Ascending aorta (tissue), 2 donors: ENCODE data around the gene RAP1B. TPM values are rescaled to one million over a fixed set of nuclear protein-coding genes. Genes with fewer than 3 reads are reported as not detected.

Experiments used
- DNase-seq, 2 donors: peaks; one replicate each; pipeline ENCODE4 v3.0.0-alpha.2; 2019; ENCODE audit warnings: low spot score in 2 of 2
- H3K27ac ChIP-seq, 2 donors: fragments of 200-600 bp; sonication (generic); one replicate each; pipeline ENCODE4 v1.5.1; 2016 to 2017; ENCODE audit warnings: mild to moderate bottlenecking in 1 of 2
- H3K27me3 ChIP-seq: fragments of 200-600 bp; sonication (generic); one replicate; pipeline ENCODE4 v1.5.1; 2017
- H3K36me3 ChIP-seq, 2 donors: fragments of 200-600 bp; sonication (generic); one replicate each; pipeline ENCODE4 v1.5.1; 2016
- H3K4me1 ChIP-seq, 2 donors: fragments of 200-600 bp; sonication (generic); one replicate each; pipeline ENCODE4 v1.5.1; 2016 to 2017; ENCODE audit warnings: mild to moderate bottlenecking in 1 of 2
- H3K4me3 ChIP-seq, 2 donors: fragments of 200-600 bp; sonication (generic); one replicate each; pipeline ENCODE4 v1.5.1; 2016 to 2017; ENCODE audit warnings: mild to moderate bottlenecking in 1 of 2
- H3K9me3 ChIP-seq, 2 donors: fragments of 200-600 bp; sonication (generic); one replicate each; pipeline ENCODE4 v1.5.1; 2016
- CTCF ChIP-seq, 3 experiments: fragments of 200-600 bp in 2 of 3; fragments of 450-650 bp in 1 of 3; sonication (generic) in 2 of 3; IDR thresholded peaks; one replicate each; pipeline ENCODE4 v1.5.1; 2016 to 2019; ENCODE audit warnings: antibody characterized with exemption in 3 of 3, mild to moderate bottlenecking in 1 of 3, moderate library complexity in 1 of 3
- intact Hi-C: fragments of 100-400 bp; cut with DNase I; formaldehyde crosslinking; loops from one replicate; pipeline ENCODE4 v1.15.1; 2023
- total RNA-seq: library from RNA; depleted of rRNA; stranded (reverse); fragments of >200 nt; gene quantifications from one replicate; pipeline ENCODE4 v1.1.0, GENCODE V29; 2016

The RAP1B gene
- total RNA-seq, 1 donor from 2014 or later: 140 TPM

GRCh38 chr12:68572661-68573060 lies 38.0 kb upstream of the RAP1B start:
- intact Hi-C loops: no loop called here

DNA sequence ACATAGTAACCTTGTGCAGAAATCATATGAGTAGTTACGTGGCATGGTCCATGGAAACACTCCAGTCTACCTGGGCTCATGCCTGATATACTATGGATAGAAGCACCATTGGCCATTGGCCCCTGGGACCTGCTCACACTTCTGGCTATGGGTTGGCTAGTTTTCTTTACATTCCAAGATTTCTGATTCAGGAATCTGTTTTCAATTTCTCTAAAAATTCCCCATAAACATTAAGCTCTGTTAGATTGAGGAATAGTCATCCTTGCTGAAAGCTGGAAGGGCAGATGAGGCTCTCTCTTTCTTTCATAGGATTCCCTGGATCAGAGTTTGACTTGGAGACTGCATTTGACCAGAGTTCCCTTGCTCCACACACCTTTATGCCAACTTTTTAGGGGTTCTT lies 37.3 kb upstream of the RAP1B start:
- intact Hi-C loops: no loop called here
- Histone ChIP-seq H3K27me3 (no peaks in the 10 kb centered on the region), H3K4me1 (no peaks in the 10 kb centered on the region), H3K36me3 (no peaks in the 10 kb centered on the region), H3K4me3 (no peak overlapping the region), H3K9me3 (no peaks in the 10 kb centered on the region), H3K27ac (no peak overlapping the region)
- TF ChIP-seq CTCF (IDR thresholded peaks at IDR 0.05): no peak
- DNase-seq: no peak

More at GRCh38 chr12:68572661-68573060, 38.0 kb upstream of the RAP1B start:
- Histone ChIP-seq H3K9me3 (no peaks in the 10 kb centered on the region), H3K4me3 (no peak overlapping the region), H3K27ac (no peak overlapping the region), H3K4me1 (no peaks in the 10 kb centered on the region), H3K36me3 (no peaks in the 10 kb centered on the region), H3K27me3 (no peaks in the 10 kb centered on the region)
- no peak for TF ChIP-seq CTCF (IDR thresholded peaks at IDR 0.05)
- DNase-seq: no peak

GRCh38 chr12:68577949-68578348 lies 32.8 kb upstream of the RAP1B start:
- no peak for DNase-seq
- intact Hi-C loops: no loop called here

GRCh38 chr12:68578765-68579164 lies 31.9 kb upstream of the RAP1B start:
- intact Hi-C loops: no loop called here
- H3K4me1 ChIP-seq: no peaks in the 10 kb centered on the region

More at GRCh38 chr12:68577949-68578348, 32.8 kb upstream of the RAP1B start:
- Histone ChIP-seq H3K4me3 (no peak overlapping the region), H3K27ac (no peak overlapping the region), H3K36me3 (no peaks in the 10 kb centered on the region), H3K9me3 (no peaks in the 10 kb centered on the region), H3K4me1 (no peaks in the 10 kb centered on the region), H3K27me3 (no peaks in the 10 kb centered on the region)
- no peak for TF ChIP-seq CTCF (IDR thresholded peaks at IDR 0.05)

GRCh38 chr12:68579254-68579653 lies 31.4 kb upstream of the RAP1B start:
- H3K27me3 ChIP-seq: no peaks in the 10 kb centered on the region
- no peaks in the 10 kb centered on the region for H3K36me3 ChIP-seq
- no peaks in the 10 kb centered on the region for H3K9me3 ChIP-seq
- no peaks in the 10 kb centered on the region for H3K4me1 ChIP-seq
- intact Hi-C loops: no loop called here
- H3K4me3 ChIP-seq: no peak overlapping the region
- no peak for TF ChIP-seq CTCF (IDR thresholded peaks at IDR 0.05)
- H3K27ac ChIP-seq: no peak overlapping the region
- no peak for DNase-seq

More at GRCh38 chr12:68578765-68579164, 31.9 kb upstream of the RAP1B start:
- DNase-seq: no peak
- H3K9me3 ChIP-seq: no peaks in the 10 kb centered on the region
- H3K36me3 ChIP-seq: no peaks in the 10 kb centered on the region
- no peak overlapping the region for H3K4me3 ChIP-seq
- TF ChIP-seq CTCF (IDR thresholded peaks at IDR 0.05): no peak
- no peak overlapping the region for H3K27ac ChIP-seq
- H3K27me3 ChIP-seq: no peaks in the 10 kb centered on the region

- Histone ChIP-seq H3K9me3 (no peaks in the 10 kb centered on the region), H3K4me3 (no peak overlapping the region), H3K27me3 (no peaks in the 10 kb centered on the region), H3K27ac (no peak overlapping the region), H3K36me3 (no peaks in the 10 kb centered on the region), H3K4me1 (no peaks in the 10 kb centered on the region)
- TF ChIP-seq CTCF (IDR thresholded peaks at IDR 0.05): no peak
- intact Hi-C loops: no loop called here
- no peak for DNase-seq
Measured at GRCh38 chr12:68580911-68581310, 29.8 kb upstream of the RAP1B start.
